ENCODE results near the gene ARHGAP5. TPM values are rescaled to one million over a fixed set of nuclear protein-coding genes. Genes with fewer than 3 reads are reported as not detected.

The ARHGAP5 gene, protein sequence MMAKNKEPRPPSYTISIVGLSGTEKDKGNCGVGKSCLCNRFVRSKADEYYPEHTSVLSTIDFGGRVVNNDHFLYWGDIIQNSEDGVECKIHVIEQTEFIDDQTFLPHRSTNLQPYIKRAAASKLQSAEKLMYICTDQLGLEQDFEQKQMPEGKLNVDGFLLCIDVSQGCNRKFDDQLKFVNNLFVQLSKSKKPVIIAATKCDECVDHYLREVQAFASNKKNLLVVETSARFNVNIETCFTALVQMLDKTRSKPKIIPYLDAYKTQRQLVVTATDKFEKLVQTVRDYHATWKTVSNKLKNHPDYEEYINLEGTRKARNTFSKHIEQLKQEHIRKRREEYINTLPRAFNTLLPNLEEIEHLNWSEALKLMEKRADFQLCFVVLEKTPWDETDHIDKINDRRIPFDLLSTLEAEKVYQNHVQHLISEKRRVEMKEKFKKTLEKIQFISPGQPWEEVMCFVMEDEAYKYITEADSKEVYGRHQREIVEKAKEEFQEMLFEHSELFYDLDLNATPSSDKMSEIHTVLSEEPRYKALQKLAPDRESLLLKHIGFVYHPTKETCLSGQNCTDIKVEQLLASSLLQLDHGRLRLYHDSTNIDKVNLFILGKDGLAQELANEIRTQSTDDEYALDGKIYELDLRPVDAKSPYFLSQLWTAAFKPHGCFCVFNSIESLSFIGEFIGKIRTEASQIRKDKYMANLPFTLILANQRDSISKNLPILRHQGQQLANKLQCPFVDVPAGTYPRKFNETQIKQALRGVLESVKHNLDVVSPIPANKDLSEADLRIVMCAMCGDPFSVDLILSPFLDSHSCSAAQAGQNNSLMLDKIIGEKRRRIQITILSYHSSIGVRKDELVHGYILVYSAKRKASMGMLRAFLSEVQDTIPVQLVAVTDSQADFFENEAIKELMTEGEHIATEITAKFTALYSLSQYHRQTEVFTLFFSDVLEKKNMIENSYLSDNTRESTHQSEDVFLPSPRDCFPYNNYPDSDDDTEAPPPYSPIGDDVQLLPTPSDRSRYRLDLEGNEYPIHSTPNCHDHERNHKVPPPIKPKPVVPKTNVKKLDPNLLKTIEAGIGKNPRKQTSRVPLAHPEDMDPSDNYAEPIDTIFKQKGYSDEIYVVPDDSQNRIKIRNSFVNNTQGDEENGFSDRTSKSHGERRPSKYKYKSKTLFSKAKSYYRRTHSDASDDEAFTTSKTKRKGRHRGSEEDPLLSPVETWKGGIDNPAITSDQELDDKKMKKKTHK (N-terminal part only)
- 21.4 and 23.2 TPM in 2 replicates for total RNA-seq

GRCh38 chr14:32077081-32078022, at the start of gene ARHGAP5:
Gene ARHGAP5 (plus strand): TSS chr14:32077304. CDS start chr14:32090670, 13,366 bp downstream.
- DNase-seq (ENCODE audit: low read depth in 2 of 2), result peak; percentile 59 to 66

DNA sequence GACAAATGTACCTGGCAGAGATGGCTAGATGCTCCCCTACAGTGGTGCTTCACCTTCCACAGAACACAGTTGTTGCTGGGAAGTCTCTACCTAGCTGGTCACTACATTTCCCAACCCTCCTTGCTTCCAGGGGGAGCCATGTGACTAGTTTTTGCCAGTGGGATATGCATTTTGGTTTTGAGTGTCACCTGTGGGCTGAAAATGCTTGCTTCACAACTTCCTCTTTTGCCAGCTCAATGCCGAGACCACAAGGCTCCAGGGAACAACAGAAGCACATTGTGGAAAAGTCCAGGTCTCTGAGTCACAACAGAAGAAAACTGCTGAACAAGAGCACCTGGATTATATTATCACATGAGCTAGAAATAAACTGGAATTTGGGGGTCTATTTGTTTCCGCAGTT, 48.5 kb upstream of the ARHGAP5 start:
- no peak for DNase-seq (ENCODE audit: low read depth in 2 of 2)

DNA sequence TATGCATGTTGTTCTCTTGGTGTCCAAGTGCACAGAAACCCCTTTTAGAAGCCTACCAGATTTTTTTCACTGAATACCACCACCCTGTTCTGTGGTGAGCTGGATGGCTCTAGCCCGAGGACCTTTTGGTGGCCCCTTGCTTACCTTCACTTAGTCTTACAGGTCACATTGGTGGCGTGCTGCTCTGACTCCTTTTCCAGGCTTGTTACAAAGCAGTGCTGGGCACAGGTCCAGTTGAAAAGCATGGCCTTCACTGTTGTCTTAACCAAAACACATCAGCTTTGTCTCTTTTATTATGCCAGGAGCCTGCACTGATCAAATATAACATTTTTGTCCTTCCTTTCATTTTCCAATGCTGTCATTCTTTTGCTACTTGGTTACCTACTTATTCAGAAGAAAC, 43.6 kb upstream of the ARHGAP5 start:
- DNase-seq (ENCODE audit: low read depth in 2 of 2), result no peak

DNA sequence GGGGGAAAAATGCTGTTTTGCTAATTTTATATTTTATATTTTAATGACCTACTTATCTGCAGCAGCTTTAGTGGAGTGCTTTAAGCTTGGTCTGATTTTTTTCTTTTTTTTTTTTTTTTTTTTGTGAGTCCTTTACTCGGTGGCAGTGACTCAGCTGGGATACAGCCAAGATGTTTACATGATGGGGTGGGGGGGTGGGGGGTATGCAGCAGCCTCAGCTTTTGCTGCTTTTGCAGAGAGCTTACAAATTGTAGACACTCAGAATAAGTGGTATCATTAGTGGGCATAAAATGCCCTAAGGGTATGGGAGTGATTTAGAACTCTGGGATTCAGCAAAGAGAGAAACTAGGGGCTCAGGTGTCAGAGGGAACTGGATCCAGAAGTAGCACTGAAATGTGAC, 38.2 kb upstream of the ARHGAP5 start:
- no peak for DNase-seq (ENCODE audit: low read depth in 2 of 2)

DNA sequence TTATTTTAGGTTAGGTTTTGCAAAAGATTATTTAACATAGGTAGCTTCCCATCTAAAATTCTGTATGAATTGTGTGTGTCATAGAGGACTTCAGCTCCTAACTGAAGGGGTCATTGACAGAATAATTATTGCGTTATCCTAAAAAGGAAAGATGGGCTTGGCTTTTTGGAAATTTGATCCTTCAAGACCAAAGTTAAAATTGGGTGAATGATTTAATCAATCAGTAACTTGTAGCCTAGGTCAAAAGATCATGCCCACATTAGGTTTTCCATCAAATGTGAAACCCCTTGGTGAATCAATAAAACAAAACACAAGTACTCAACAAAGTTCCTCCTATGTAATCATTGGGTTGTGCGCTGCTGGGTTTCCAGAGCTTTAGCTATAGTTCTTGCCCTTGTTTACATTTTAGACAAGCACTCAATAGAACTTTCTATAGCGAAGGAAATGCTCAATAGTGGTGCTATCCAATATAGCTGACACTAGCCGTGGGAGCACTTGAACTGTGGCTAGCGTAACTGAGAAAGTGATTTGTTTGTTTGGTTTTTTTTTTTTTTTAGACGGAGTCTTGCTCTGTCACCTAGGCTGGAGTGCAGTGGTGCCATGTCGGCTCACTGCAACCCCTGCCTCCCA, 37.6 kb upstream of the ARHGAP5 start:
- no peak for DNase-seq (ENCODE audit: low read depth in 2 of 2)

GRCh38 chr14:32043624-32044023, 33.5 kb upstream of the ARHGAP5 start:
- no peak for DNase-seq (ENCODE audit: low read depth in 2 of 2)

DNA sequence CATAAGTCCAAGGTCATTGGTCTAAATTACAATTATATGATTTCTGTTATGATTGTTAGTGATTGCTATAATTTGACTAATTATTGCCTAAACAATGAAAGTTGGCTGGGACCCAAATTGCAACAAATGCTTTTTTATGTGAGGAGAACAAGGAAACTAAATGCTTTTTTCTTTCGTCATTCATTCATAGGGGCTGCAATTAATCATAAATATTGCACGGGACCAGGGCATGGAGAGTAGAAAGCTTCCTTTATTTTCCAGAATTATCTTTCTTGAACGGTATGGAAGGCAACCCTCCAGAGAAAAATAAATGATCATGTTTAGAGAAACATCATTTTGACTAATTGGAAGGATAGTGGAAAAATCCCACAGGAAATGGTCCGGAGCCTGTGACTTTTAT, 32.6 kb upstream of the ARHGAP5 start:
- no peak for DNase-seq (ENCODE audit: low read depth in 2 of 2)

DNA sequence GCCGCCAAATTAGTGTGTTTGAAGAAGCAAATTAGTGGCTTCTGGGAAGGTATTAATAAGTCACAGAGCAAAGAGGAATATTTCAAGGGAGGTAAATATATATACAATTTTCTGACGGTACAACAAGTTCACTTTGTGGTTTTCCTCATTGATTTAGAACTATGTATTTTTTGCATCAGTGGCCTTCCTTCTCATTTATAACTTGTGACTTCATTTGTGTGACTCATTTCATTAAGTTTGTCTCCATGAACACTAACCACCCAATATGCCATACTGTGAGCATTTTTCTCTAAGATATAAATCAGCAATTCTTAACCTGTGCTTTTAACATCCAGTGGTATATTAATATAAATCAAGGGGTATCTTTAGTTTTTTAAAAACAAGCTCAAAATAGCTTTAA, 29.3 kb upstream of the ARHGAP5 start:
- peak in 1 of 2 donors; percentile 17 for DNase-seq (ENCODE audit: low read depth in 2 of 2)

DNA sequence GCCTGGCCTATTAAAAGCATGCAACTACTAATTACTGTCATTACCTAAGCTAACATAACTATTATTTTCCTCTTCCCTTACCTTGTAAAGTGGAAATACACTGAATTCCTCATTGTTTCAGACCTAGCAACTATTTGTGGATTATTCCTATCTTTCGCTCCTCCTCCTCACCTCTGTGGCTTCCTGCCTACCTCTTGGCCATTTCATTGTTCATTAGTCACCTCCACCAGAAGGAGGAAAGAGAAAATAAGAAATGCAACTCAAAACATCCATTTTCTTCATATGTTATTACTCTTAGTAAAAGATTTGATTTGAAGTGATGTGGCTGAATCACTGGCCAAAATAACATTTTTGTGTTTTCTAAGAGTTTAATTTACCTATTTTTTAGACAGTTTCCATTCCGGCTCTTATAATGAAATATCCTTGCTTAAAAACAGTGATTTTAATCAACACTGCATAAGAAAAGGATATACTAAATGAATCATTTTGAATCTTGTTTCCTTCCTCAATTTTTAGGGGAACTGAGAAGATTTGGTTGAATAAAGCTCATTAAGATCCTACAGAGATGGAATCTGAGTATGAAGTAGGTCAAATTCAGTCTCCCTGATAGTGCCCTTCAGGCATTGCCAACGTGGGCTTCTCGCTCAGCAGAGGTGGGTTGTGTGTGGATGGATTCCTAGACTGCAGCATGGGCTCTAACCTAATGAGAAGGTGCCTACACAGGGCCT, 27.6 kb upstream of the ARHGAP5 start:
- DNase-seq (ENCODE audit: low read depth in 2 of 2), result no peak

DNA sequence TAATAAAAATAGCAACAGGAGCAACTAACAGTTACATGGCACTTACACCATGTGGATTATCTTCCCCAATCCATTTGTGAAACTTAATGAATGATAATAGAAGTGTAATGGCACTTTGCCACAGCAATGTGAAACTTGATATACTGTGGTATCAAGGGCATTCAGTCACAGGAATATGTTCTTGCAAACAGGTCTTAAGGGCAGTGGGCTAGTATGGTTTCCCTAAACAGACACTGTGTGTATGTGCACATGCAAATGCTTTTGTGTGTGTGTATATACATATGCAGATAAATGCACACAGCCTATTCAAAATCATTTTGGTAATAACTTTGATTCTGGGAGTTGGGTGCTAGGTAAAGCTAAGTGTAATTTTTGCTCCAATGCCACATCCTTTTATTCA, 26.2 kb upstream of the ARHGAP5 start:
- no peak for DNase-seq (ENCODE audit: low read depth in 2 of 2)

DNA sequence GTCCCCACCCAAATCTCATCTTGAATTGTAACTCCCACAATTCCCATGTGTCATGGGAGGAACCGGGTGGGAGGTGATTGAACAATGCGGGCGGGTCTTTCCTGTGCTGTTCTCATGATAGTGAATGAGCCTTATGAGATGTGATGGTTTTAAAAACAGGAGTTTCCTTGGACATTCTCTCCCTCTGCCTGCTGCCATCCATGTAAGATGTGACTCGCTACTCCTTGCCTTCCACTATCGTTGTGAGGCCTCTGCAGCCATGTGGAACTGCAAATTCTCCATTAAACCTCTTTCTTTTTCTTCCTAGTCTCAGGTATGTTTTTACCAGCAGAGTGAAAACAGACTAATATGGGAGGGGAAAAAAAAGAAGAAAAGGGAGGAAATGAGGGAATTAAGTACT, 22.6 kb upstream of the ARHGAP5 start:
- no peak for DNase-seq (ENCODE audit: low read depth in 2 of 2)

- no peak for DNase-seq (ENCODE audit: low read depth in 2 of 2)
Measured at GRCh38 chr14:32055175-32055574, 21.9 kb upstream of the ARHGAP5 start.

DNA sequence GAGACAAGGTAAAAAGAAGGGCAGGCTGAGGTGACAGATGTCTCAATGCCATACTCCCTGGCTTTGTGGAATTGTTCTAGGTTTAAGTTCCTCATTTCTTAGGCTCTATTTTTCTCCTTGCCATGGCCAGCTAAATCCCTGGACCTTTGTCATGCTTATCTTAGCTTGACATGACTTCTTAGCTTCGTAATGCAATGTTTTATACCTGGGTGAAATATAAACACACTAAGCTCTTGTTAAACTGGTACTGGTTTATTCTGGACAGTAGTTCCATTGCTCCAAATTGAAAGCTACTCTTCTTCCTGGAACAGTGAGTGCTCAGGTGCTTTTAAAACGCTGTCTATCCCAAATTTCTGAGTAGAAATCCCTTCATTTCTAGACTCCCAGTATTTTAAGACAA, 17.4 kb upstream of the ARHGAP5 start:
- DNase-seq (ENCODE audit: low read depth in 2 of 2), result no peak

GRCh38 chr14:32064931-32065330, 12.2 kb upstream of the ARHGAP5 start:
- DNase-seq (ENCODE audit: low read depth in 2 of 2), result no peak

DNA sequence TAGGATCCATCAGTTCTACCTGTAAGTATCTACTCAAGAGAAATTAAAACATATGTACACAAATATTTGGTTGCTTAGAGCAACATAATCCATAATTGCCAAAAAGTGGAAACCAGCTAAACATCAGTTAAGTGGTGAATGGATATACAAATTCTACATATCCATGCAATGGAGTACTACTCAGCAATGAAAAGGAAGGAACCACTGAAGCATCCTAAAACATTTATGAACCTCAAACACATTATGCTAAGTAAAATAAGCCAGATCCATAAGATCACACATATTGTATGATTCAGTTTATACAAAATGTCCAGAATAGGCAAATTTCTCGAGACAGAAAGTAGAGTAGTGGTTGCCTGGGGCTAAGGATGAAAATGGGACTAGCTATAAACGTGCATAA, 8.4 kb upstream of the ARHGAP5 start:
- DNase-seq (ENCODE audit: low read depth in 2 of 2), result no peak

- no peak for DNase-seq (ENCODE audit: low read depth in 2 of 2)
Measured at GRCh38 chr14:32070282-32070681, 6.8 kb upstream of the ARHGAP5 start.

DNA sequence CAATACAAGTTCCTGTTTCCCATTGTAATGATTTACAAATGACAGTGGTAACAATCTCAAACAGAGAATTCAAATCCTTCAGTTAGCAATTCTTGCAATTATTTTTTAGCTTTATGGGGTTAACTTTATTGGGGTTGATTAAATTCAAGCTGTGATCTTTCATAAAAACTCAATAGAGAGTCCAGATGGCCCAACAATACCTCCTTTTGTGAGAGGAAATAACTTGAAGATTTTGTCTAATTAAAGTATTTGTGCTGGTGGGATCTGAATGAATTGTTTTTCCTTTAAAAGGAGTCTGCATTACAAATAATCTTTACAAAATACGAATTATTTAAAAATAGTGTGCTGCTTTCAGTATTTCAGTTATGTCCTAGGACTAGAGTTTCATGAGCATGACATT, 4.4 kb upstream of the ARHGAP5 start:
- no peak for DNase-seq (ENCODE audit: low read depth in 2 of 2)

DNA sequence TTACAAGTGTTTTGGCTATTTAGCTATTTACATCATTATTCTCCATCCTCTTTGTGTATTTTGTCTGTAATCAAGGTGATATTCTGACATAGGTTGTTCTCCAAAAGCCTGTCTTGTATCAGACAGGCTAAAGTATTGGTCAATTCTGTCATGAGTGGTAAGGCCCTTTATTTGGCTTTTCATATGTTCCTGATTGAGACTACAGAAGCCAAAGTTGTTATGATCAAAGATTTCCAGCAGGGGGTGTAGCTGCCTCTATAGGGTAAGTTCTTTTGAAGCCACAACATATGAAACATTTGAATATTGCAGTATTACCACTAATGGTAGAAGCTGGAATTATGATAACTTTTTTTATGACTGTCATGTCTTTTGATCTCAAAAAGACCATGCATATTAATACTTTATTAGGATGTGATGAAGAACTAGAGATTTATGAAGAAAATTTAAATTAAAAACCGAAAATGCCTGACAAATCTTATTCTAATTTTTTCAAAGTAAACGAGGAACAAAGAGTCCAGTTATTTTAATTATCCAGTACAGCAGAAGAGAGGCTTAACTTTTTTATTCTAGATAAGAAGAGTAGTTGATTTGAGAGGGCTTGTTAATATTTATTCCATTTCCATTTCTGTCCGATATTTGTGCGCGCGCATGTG, 3.4 kb upstream of the ARHGAP5 start:
- peak; percentile 84 to 88 for DNase-seq (ENCODE audit: low read depth in 2 of 2)

Measured in lung microvascular endothelial cell (primary cell).